ENCODE measurements around the gene NUP155.
"Not testable (repeated sequence)": the region's sequence is repeated elsewhere in the genome, so short reads cannot be mapped to it uniquely, and the experiment has no call there.

NUP155 gene

DNA sequence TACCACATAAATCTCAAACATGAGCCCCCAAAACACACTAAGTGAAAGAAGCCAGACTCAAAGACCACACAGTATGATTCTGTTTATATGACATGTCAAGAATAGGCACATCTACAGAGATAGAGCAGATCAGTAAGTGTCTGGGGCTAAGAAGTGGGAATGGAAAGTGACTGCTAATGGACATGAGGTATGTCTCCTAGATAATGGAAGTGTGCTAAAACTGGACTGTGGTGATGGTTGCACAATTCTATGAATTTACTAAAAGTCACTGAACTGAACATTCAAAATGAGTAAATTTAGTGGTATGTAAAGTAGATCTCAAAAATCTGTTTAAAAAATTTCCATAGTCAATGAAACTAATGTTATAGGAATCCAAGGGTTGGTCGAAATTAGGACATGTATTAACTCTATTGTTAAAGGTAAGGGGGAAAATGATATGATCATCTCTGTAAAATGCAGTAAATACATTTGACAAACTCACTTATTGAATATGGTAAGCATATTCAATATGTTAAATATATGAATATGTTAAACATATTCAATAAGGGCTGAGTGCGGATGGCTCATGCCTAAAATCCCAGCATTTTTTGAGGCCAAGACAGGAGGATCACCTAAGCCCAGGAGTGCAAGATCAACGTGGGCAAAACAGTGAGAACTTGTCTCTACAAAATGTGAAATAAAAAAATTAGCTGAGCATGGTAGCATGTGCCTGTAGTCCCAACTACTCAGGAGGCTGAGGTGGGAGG lies 51.7 kb downstream of the NUP155 start:
- ATAC-seq: no peak
- Mint-ChIP-seq H3K9me3 (no peaks in the 10 kb centered on the region), H3K4me3 (no peak overlapping the region), H3K27me3 (no peaks in the 10 kb centered on the region), H3K27ac (no peak overlapping the region), H3K4me1 (peaks cover 6% of the 10 kb centered on the region)
- no peak for DNase-seq

DNA sequence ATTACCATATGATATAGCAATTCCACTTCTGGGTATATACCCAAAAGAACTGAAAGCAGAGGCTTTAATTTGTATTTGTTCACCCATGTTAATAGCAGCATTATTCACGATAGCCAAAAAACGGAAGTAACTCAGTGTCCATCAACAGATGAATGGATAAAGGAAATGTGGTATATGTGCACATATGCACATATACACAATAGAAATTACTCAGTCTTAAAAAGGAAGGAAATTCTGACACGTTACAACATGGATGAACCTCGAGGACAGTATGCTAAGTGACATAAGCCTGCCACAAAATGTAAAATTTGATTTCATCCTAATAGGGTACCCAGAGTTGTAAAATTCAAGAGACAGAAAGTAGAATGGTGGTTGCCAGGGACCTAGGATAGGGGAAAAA lies 54.9 kb downstream of the NUP155 start:
- Mint-ChIP-seq H3K27ac (no peak overlapping the region), H3K9me3 (no peaks in the 10 kb centered on the region), H3K27me3 (no peaks in the 10 kb centered on the region), H3K4me3 (no peak overlapping the region), H3K4me1 (peaks cover 6% of the 10 kb centered on the region)
- ATAC-seq: no peak
- DNase-seq: no peak

DNA sequence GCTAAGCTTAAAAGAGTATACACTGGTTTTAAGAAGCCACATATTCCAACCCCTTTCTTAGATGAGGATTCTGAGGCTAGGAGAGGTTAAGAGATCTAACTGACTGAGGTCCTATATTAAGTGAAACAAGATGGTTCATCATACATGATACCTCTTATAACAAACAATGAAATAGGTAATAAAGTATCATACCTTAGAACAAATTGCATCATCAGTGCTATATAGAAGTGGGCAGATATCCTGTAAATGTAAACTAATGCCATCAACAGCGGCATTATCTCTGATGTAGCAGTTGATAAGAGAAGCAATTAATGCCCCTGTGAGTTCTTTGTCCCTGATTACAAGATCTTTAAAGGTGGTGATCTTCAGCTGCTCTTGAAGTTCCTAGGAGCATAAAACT lies 60.5 kb downstream of the NUP155 start:
- no peak for DNase-seq
- Mint-ChIP-seq H3K27me3 (no peaks in the 10 kb centered on the region), H3K4me3 (no peak overlapping the region), H3K9me3 (no peaks in the 10 kb centered on the region), H3K27ac (no peak overlapping the region), H3K4me1 (no peaks in the 10 kb centered on the region)
- no peak for ATAC-seq

DNA sequence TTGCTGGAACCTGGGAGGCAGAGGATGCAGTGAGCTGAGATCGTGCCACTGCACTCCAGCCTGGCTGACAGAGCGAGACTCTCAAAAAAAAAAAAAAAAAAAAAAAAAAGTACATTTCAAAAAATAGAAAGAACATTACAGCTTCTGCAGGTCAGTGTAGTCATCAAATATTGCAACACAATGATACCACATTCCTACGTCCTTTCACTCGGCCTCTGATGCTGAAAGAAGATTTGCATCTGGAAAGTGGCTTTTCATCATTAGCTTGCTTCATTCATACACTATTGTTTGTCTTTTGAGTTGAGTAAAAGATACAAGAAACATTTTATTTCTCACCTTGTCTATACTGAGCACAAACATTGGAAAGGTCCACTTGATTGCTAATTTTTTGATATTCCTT lies 62.1 kb downstream of the NUP155 start:
- DNase-seq (no peak), ATAC-seq (no peak)
- Mint-ChIP-seq H3K27ac (no peak overlapping the region), H3K9me3 (no peaks in the 10 kb centered on the region), H3K27me3 (no peaks in the 10 kb centered on the region), H3K4me1 (peaks cover 4% of the 10 kb centered on the region), H3K4me3 (no peak overlapping the region)

DNA sequence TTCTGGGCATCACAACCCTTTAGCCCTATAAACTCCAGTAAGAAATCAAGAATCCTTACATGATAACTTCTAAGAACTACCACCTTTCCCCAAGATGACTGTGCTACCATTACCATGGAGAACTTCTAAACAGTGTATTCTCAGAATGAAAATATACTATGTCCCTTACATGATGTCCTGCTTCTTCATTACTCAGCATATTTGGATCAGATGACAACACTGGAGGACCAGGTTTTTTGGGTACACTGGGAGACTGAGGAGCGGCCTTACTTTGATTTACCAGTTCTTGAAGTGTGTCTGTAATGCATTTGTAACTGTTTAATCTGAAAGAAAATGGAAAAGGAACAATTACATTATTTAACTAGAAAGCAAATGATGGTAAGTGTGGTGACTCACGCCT lies 66.0 kb downstream of the NUP155 start:
- H3K27ac Mint-ChIP-seq: peak overlapping the region in 1 of 2 donors; percentile 53
- DNase-seq (no peak), ATAC-seq (no peak)
- no peaks in the 10 kb centered on the region for H3K9me3 Mint-ChIP-seq
- no peaks in the 10 kb centered on the region for H3K27me3 Mint-ChIP-seq
- H3K4me3 Mint-ChIP-seq: no peak overlapping the region
- H3K4me1 Mint-ChIP-seq: peaks cover 4% of the 10 kb centered on the region

DNA sequence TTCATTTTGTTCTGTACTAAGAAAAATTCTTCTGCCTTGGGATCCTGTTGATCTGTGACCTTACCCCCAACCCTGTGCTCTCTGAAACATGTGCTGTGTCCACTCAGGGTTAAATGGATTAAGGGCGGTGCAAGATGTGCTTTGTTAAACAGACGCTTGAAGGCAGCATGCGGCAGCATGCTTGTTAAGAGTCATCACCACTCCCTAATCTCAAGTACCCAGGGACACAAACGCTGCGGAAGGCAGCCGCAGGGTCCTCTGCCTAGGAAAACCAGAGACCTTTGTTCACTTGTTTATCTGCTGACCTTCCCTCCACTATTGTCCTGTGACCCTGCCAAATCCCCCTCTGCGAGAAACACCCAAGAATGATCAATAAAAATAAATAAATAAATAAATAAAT lies 74.6 kb downstream of the NUP155 start:
- H3K27me3 Mint-ChIP-seq, H3K9me3 Mint-ChIP-seq, H3K4me3 Mint-ChIP-seq, ATAC-seq, H3K27ac Mint-ChIP-seq, DNase-seq, H3K4me1 Mint-ChIP-seq: not testable (repeated sequence)

DNA sequence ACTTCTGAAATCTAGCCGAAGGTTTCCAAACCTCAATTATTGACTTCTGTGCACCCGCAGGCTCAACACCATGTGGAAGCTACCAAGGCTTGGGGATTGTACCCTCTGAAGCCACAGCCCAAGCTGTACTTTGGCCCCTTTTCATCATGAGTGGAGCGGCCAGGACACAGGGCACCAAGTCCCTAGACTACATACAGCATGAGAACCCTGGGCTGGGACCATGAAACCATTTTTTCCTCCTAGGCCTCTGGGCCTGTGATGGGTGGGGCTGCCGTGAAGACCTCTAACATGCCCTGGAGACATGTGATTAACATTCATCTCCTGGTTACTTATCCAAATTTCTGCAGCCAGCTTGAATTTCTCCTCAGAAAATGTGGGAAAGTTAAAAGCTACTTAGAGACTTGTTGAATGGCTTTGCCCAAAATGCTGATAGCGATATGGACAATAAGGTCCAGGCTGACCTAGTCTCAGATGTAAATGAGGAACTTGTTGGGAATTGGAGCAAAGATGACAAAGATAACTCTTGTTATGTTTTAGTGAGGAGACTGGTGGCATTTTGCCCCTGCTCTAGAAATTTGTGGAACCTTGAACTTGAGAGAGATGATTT lies 87.6 kb downstream of the NUP155 start:
- Mint-ChIP-seq H3K27ac (peak overlapping the region in 1 of 2 donors; percentile 63), H3K9me3 (peaks cover 29 to 35% of the 10 kb centered on the region in 2 donors), H3K4me3 (no peak overlapping the region), H3K4me1 (no peaks in the 10 kb centered on the region), H3K27me3 (no peaks in the 10 kb centered on the region)
- no peak for DNase-seq
- ATAC-seq: no peak

DNA sequence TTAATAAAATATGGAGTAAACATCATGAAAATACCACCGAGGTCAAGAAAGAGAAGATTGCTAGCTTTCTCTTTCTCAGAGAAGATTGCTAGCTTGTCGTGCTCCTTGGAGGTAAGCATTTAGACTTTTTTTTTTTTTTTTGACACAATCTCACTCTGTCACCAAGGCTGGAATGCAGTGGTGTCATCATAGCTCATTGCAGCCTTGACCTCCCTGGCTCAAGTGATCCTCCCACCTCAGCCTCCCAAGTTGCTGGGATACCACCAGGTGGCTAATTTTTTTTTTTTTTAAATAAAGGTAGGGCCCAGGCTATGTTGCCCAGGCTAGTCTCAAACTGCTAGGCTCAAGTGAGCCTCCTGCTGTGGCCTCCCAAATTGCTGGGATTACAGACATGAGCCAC lies 95.4 kb downstream of the NUP155 start:
- H3K4me1 Mint-ChIP-seq: no peaks in the 10 kb centered on the region
- H3K9me3 Mint-ChIP-seq: peaks cover 25 to 26% of the 10 kb centered on the region in 2 donors

DNA sequence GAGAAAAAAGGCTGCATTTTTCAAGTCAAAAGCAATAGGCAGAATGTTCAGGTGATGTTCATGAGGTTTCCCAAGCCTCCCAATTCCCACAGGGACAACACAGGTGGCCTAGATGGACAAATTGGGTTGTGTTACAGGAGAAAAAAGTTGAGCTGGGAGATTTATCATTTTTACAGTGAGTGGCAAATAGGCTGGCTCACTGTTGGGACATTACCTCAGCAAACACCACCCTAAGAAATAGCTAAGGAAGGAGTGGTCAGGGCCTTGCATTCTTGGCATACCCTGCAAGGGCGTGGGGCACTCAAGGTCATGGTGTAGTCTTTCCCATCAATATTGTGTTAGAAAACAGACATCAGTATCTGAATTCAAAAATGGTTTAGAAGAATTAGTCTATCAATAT lies 98.4 kb downstream of the NUP155 start:
- Mint-ChIP-seq H3K27me3 (no peaks in the 10 kb centered on the region), H3K9me3 (peaks cover 20 to 23% of the 10 kb centered on the region in 2 donors), H3K27ac (no peak overlapping the region), H3K4me1 (no peaks in the 10 kb centered on the region), H3K4me3 (no peak overlapping the region)
- no peak for DNase-seq
- no peak for ATAC-seq

More for the DNA sequence above, 95.4 kb downstream of the NUP155 start:
- no peak overlapping the region for H3K4me3 Mint-ChIP-seq
- H3K27me3 Mint-ChIP-seq: no peaks in the 10 kb centered on the region
- DNase-seq: no peak
- no peak for ATAC-seq
- H3K27ac Mint-ChIP-seq: no peak overlapping the region

DNA sequence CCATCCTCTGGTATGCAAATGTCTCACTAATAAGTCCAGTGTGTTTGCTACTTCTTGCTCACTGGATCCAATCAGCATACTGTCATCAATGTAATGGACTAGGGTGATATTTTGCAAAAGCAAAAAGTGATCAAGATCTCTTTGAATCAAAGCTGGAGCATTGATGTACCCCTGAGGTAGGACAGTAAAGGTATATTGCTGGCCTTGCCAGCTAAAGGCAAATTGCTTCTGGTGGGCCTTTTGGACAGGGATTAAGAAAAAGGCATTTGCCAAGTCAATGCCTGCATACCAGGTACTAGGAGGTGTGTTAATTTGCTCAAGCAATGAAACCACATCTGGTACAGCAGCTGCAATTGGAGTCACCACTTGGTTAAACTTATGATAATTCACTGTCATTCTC lies 102.8 kb downstream of the NUP155 start:
- not testable (repeated sequence) for H3K4me1 Mint-ChIP-seq, H3K27ac Mint-ChIP-seq, DNase-seq, H3K4me3 Mint-ChIP-seq, H3K27me3 Mint-ChIP-seq, ATAC-seq
- peaks cover 23 to 24% of the 10 kb centered on the region in 2 donors for H3K9me3 Mint-ChIP-seq

DNA sequence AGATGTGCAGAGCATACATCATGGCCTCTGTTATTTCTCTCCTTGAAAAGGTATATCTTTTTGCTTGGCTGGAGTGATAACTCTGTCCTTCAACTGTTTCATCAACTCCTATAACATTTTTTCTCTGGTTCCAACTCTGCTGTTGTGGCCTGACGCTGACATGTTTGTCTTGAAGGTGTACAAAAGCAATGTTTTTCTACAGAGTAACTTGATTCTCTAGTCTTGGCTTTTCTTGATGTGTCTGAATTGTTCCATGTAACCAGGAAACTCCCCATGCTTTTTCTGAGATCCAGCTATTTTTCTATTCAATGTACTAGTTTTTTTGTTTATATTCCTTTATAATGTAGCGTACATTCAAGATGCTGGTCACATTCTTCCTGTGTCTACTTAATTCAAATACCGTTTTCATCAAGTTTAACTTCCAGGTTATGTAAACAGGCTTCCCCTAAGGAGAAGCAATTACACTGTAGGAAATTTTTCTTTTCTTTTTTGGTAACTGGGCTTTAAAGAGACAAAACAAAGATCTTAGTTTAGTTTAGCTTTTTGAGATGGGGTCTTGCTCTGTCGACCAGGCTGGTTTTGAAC lies 115.0 kb downstream of the NUP155 start:
- DNase-seq: no peak
- peaks cover 11% of the 10 kb centered on the region for H3K4me1 Mint-ChIP-seq
- H3K27me3 Mint-ChIP-seq: no peaks in the 10 kb centered on the region
- H3K9me3 Mint-ChIP-seq: peaks cover 4 to 5% of the 10 kb centered on the region in 2 donors
- H3K4me3 Mint-ChIP-seq: no peak overlapping the region
- ATAC-seq: no peak
- H3K27ac Mint-ChIP-seq: no peak overlapping the region

DNA sequence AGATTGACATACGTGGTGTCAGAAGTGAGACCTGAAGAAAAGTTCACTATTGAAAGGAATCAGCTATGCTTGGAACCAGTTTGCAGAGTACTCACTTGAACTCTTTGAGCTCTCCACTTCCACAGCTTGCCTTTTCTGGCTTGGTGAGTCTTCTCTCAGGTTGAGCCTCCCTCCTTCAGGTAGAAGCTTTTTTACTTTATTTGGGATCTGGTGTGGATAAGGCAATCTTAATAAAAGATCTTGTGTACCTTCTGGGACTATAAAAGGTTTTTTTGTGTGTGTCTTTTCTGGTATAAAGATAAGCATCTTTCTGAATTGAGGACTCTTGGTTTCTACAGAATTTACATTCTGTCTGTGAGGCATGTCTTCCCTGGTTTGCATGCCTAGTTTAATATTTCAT lies 116.3 kb downstream of the NUP155 start:
- ATAC-seq: no peak
- DNase-seq: no peak
- Mint-ChIP-seq H3K27ac (no peak overlapping the region), H3K9me3 (peaks cover 0 to 4% of the 10 kb centered on the region in 2 donors), H3K4me1 (peaks cover 15% of the 10 kb centered on the region), H3K27me3 (no peaks in the 10 kb centered on the region), H3K4me3 (no peak overlapping the region)

DNA sequence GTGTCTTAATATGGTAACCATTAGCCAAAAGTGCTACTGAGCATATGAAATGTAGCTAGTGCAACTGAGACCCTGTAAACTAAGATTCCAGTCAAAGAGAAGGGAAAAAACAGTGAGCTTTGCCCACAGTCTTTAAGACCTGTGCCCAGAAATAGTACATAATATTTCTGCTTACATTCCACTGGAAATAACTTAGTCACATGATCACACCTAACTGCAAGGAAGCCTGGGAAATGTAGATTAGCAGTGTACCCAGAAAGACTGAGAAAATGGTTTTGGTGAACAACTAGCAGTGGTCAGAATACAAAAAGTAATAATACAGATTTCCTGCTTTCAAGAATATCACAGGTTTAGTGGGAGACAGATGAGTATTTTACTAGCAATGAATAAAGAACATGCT lies 119.2 kb downstream of the NUP155 start:
- Mint-ChIP-seq H3K4me3 (no peak overlapping the region), H3K9me3 (peaks cover 0 to 4% of the 10 kb centered on the region in 2 donors), H3K27ac (no peak overlapping the region), H3K27me3 (no peaks in the 10 kb centered on the region), H3K4me1 (peaks cover 18% of the 10 kb centered on the region)
- ATAC-seq: no peak
- no peak for DNase-seq

DNA sequence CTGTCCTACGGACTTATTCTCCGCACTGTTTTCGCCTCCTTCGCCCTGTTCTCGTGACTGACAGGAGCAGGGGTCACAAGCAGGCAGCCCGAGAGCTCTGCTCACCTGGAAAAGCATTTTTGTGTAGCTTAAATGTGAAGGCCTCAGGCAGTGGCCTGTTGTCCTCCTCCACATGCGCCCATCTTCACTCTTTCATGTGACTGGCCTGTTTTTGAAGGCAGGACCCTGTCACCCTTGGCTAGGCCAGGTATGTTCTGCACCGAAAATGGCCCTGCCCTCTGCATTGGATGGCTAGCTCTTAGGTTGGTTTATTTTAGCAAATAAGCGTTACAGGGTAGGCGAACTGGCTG lies 121.1 kb downstream of the NUP155 start:
- Mint-ChIP-seq H3K4me1 (peaks cover 18% of the 10 kb centered on the region), H3K27ac (peak overlapping the region; percentile 96 to 98), H3K4me3 (peak overlapping the region; percentile 83 to 95), H3K27me3 (no peaks in the 10 kb centered on the region), H3K9me3 (peaks cover 0 to 4% of the 10 kb centered on the region in 2 donors)
- DNase-seq (no peak), ATAC-seq (no peak)

DNA sequence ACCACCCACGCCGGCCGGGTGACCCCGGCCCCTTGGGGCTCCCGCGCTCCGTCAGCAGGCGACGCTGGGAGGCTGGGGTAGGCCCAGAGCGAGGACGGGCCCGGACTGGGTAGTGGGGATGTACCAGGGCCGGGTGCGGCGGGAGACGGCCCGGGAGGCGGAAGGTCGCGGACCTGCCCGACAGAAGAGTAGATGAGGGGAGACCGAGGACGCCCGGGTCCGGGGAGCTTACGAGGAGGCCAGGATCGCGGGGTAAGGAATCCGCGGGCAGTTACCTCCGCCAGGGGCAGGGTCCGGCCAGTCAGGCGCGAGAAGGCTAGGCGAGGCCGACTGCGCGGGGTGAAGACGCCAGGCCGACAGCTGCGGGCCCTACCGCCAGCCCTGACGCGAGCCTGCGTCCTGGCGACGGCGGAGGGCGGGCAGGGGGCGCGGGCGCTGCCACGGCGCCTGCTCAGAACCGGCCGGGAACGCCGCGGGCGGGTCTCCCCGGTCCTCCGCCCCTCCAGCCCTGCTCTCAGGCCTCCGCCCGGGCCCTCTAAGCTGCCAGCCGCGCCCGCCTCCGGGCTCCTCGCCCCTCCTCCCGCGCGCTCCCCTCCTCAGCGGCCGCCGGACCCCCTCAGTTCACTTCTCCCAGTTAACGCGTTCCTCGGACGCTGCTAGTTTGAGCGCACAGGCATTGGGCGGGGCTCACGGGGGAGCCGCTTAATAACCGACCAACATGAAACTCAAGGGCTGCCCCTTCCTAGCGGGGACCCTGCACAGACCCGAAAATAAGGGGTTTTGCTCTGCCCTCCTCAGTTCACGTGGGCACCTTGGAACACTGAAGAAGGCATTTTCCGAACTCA lies 121.7 kb downstream of the NUP155 start, which contains the start of gene CPLANE1:
Gene CPLANE1, minus strand, starts transcription at position 407 of the 845 bp plus-strand sequence. CDS start 1,678 bp downstream, outside the sequence.
- no peaks in the 10 kb centered on the region for H3K9me3 Mint-ChIP-seq
- DNase-seq: peak; percentile 66 to 74
- H3K4me1 Mint-ChIP-seq: peaks cover 18% of the 10 kb centered on the region
- H3K27me3 Mint-ChIP-seq: no peaks in the 10 kb centered on the region
- ATAC-seq: peak; percentile 93
- peak within 1 kb of the TSS; percentile 83 to 95 for H3K4me3 Mint-ChIP-seq
- H3K27ac Mint-ChIP-seq: peak within 1 kb of the TSS; percentile 96 to 98

Measured in stimulated activated naive CD8-positive, alpha-beta T cell treated with anti-CD3 and anti-CD28 coated beads, Interleukin-15, amount 100 ng/mL, for 72 hours (primary cell).